Keratinocyte (primary cell): ENCODE results near the gene RNF144A. TPM values are rescaled to one million over a fixed set of nuclear protein-coding genes. Genes with fewer than 3 reads are reported as not detected.

Experiments used
- DNase-seq: peaks from one replicate; pipeline ENCODE4 v3.0.0-alpha.2; 2011; ENCODE audit warnings: low read depth, missing footprints, low spot score
- FAIRE-seq: peaks from 2 replicates; lab custom pipeline; 2011; peaks lifted over from hg19 to GRCh38; lab: Jason Lieb, UNC
- H2AFZ ChIP-seq: 2 replicates; pipeline ENCODE4 v1.6.0; 2012; ENCODE audit warnings: low read length, control low read depth, inconsistent platforms; ENCODE audit not compliant: control insufficient read depth
- H3K27ac ChIP-seq: 2 replicates; pipeline ENCODE4 v1.5.1; 2011; ENCODE audit warnings: low read length; ENCODE audit not compliant: control insufficient read depth, insufficient read depth
- H3K27me3 ChIP-seq: 3 replicates; pipeline ENCODE4 v1.6.0; 2011; ENCODE audit warnings: low read length; ENCODE audit not compliant: control insufficient read depth, insufficient read depth; ENCODE audit errors: extremely low read depth
- H3K36me3 ChIP-seq, 2 experiments: 2 replicates in 1 of 2; 3 replicates in 1 of 2; pipeline ENCODE4 v1.5.1; 2011; ENCODE audit warnings: low read length in 2 of 2, mild to moderate bottlenecking in 1 of 2; ENCODE audit not compliant: control insufficient read depth in 2 of 2, insufficient read depth in 2 of 2; ENCODE audit errors: extremely low read depth in 1 of 2
- H3K4me1 ChIP-seq: 3 replicates; pipeline ENCODE4 v1.5.1; 2011; ENCODE audit warnings: low read length; ENCODE audit not compliant: control insufficient read depth, insufficient read depth; ENCODE audit errors: extremely low read depth
- H3K4me2 ChIP-seq: 3 replicates; pipeline ENCODE4 v1.6.0; 2011; ENCODE audit warnings: low read depth, low read length; ENCODE audit not compliant: control insufficient read depth, insufficient read depth; ENCODE audit errors: extremely low read depth
- H3K4me3 ChIP-seq, 3 experiments: fragments of 200-600 bp in 1 of 3; sonication (generic) in 1 of 3; 2 replicates in 2 of 3; 3 replicates in 1 of 3; pipeline ENCODE4 v1.5.1; 2011 to 2016; ENCODE audit warnings: low read length in 3 of 3, mild to moderate bottlenecking in 3 of 3, control low read depth in 2 of 3, inconsistent platforms in 1 of 3, low read depth in 1 of 3, mixed read lengths in 1 of 3, mixed run types in 1 of 3, moderate library complexity in 1 of 3; ENCODE audit not compliant: control insufficient read depth in 2 of 3, insufficient read depth in 2 of 3; ENCODE audit errors: extremely low read depth in 1 of 3
- H3K79me2 ChIP-seq: 2 replicates; pipeline ENCODE4 v1.6.0; 2012; ENCODE audit warnings: low read length; ENCODE audit not compliant: control insufficient read depth, insufficient read depth
- H3K9ac ChIP-seq: 3 replicates; pipeline ENCODE4 v1.6.0; 2011; ENCODE audit warnings: low read length; ENCODE audit not compliant: control insufficient read depth, insufficient read depth; ENCODE audit errors: extremely low read depth
- H3K9me1 ChIP-seq: 3 replicates; pipeline ENCODE4 v1.6.0; 2011; ENCODE audit warnings: low read length; ENCODE audit not compliant: control insufficient read depth, insufficient read depth; ENCODE audit errors: extremely low read depth
- H3K9me3 ChIP-seq: 2 replicates; pipeline ENCODE4 v1.5.1; 2012; ENCODE audit warnings: low read depth, low read length; ENCODE audit not compliant: control insufficient read depth
- H4K20me1 ChIP-seq: 3 replicates; pipeline ENCODE4 v1.6.0; 2011; ENCODE audit warnings: low read length; ENCODE audit not compliant: control insufficient read depth, insufficient read depth; ENCODE audit errors: extremely low read depth
- CTCF ChIP-seq, 3 experiments: IDR thresholded peaks in 1 of 3; conservative IDR thresholded peaks in 1 of 3; optimal IDR thresholded peaks in 1 of 3; 2 replicates in 2 of 3; 3 replicates in 1 of 3; pipeline versions ENCODE3 to v1.5.1; 2011; ENCODE audit warnings: low read length in 3 of 3, mild to moderate bottlenecking in 3 of 3, moderate library complexity in 2 of 3, control low read depth in 1 of 3, inconsistent platforms in 1 of 3; ENCODE audit not compliant: insufficient read depth in 2 of 3; ENCODE audit errors: extremely low read depth in 1 of 3
- EZH2 ChIP-seq: IDR thresholded peaks from one replicate; pipeline ENCODE4 v1.6.1; 2012; ENCODE audit warnings: inconsistent platforms, mild to moderate bottlenecking, low read length, moderate library complexity
- dilution Hi-C: fragments of 300-500 bp; cut with MboI; formaldehyde crosslinking; loops from one replicate; pipeline ENCODE4 v1.7.0; 2020; ENCODE audit warnings: low sequenced_read_pairs; ENCODE audit not compliant: extremely low pct_ligation_motif_present
- polyA plus RNA-seq, 5 experiments: library from polyadenylated mRNA; depleted of rRNA in 3 of 5; stranded (reverse) in 3 of 5; stranded (forward) in 1 of 5; unstranded in 1 of 5; fragments of >200 nt; gene quantifications; 1 replicate in 1 of 5; 2 replicates in 3 of 5; 3 replicates in 1 of 5; pipeline versions ENCODE4 v1.2.1 to v1.2.3, GENCODE V29; 2011 to 2012; ENCODE audit warnings: missing spikeins in 2 of 5, low read depth in 1 of 5, low replicate concordance in 1 of 5

RNF144A gene
- polyA plus RNA-seq, 1 donor (not counting 4 experiments of a cell fraction or from before 2014, with no cell fraction given) = 1.4 TPM

- H3K4me1 ChIP-seq = no peaks in the 10 kb centered on the region
- DNase-seq (no peak), FAIRE-seq (no peak)
- no peaks in the 10 kb centered on the region for H3K9me3 ChIP-seq
- H3K4me3 ChIP-seq = no peak overlapping the region
- H3K27ac ChIP-seq = no peak overlapping the region
- no peaks in the 10 kb centered on the region for H3K36me3 ChIP-seq
- no peak for TF ChIP-seq EZH2
- TF ChIP-seq CTCF (optimal IDR thresholded peaks at IDR 0.05 in 1 of 3, IDR thresholded peaks at IDR 0.05 in 1 of 3, conservative IDR thresholded peaks at IDR 0.05 in 1 of 3; ENCODE audit: extremely low read depth in 1 of 3, insufficient read depth in 2 of 3, low read length in 3 of 3) = no peak
- H2AFZ ChIP-seq = no peak overlapping the region
- dilution Hi-C loops = no loop called here
- no peaks in the 10 kb centered on the region for H3K9me1 ChIP-seq
- H3K27me3 ChIP-seq = no peaks in the 10 kb centered on the region
- no peaks in the 10 kb centered on the region for H3K79me2 ChIP-seq
- peaks cover 2% of the 10 kb centered on the region for H4K20me1 ChIP-seq
- H3K4me2 ChIP-seq = no peak overlapping the region
- no peak overlapping the region for H3K9ac ChIP-seq
Observed at GRCh38 chr2:7024261-7024660, 107.0 kb downstream of the RNF144A start.

- Histone ChIP-seq H3K36me3 (no peaks in the 10 kb centered on the region), H3K27me3 (no peaks in the 10 kb centered on the region), H3K4me3 (no peak overlapping the region), H3K4me2 (no peak overlapping the region), H3K79me2 (no peaks in the 10 kb centered on the region), H3K9me3 (no peaks in the 10 kb centered on the region), H3K9ac (no peak overlapping the region), H3K9me1 (no peaks in the 10 kb centered on the region), H3K4me1 (no peaks in the 10 kb centered on the region), H2AFZ (no peak overlapping the region), H3K27ac (no peak overlapping the region), H4K20me1 (peaks cover 2% of the 10 kb centered on the region)
- dilution Hi-C loops = no loop called here
- FAIRE-seq (no peak), DNase-seq (no peak)
- TF ChIP-seq EZH2 = no peak
- TF ChIP-seq CTCF (optimal IDR thresholded peaks at IDR 0.05 in 1 of 3, IDR thresholded peaks at IDR 0.05 in 1 of 3, conservative IDR thresholded peaks at IDR 0.05 in 1 of 3; ENCODE audit: extremely low read depth in 1 of 3, insufficient read depth in 2 of 3, low read length in 3 of 3) = no peak
Observed at GRCh38 chr2:7025082-7025481, 107.9 kb downstream of the RNF144A start.
